ENCODE data around the gene PKD1L1.

The PKD1L1 gene

GRCh38 chr7:47978790-47979144 lies 30.5 kb upstream of the PKD1L1 start:
- TF ChIP-seq TAF1 (IDR thresholded peaks at IDR 0.05; ENCODE audit: borderline replicate concordance, low read depth, low read length), result no peak
- TF ChIP-seq POLR2AphosphoS5 (IDR thresholded peaks at IDR 0.05; ENCODE audit: low read depth, low read length), result no peak
- DNase-seq (ENCODE audit: insufficient read length), result no peak
- no peak for FAIRE-seq

GRCh38 chr7:47973739-47974138 lies 25.5 kb upstream of the PKD1L1 start:
- DNase-seq (ENCODE audit: insufficient read length) (no peak), FAIRE-seq (peak; percentile 58)
- no peak for TF ChIP-seq TAF1 (IDR thresholded peaks at IDR 0.05; ENCODE audit: borderline replicate concordance, low read depth, low read length)
- no peak for TF ChIP-seq POLR2AphosphoS5 (IDR thresholded peaks at IDR 0.05; ENCODE audit: low read depth, low read length)
- no peak for TF ChIP-seq POLR2A (IDR thresholded peaks at IDR 0.05; ENCODE audit: low read depth, low read length)

DNA sequence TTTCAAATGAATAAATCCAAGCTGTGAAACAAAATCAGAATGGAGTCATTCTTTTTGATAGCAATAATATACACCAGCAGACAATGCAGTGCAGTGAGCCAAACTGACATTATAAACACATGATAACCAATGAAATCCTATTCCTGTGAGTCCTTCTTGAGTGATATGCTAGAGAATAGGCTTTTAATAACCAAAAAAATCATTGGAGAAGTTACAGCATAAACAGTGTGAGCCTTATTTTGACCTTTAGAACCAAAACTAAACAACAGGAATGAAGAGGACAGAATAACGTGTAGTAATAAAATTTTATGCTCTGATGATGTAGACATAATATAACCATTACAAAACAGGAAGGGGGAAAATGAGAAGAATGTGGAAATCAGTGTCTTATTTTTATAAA lies 22.5 kb upstream of the PKD1L1 start:
- no peak for FAIRE-seq
- TF ChIP-seq TAF1 (IDR thresholded peaks at IDR 0.05; ENCODE audit: borderline replicate concordance, low read depth, low read length) (no peak), POLR2A (IDR thresholded peaks at IDR 0.05; ENCODE audit: low read depth, low read length) (no peak), POLR2AphosphoS5 (IDR thresholded peaks at IDR 0.05; ENCODE audit: low read depth, low read length) (no peak)
- no peak for DNase-seq (ENCODE audit: insufficient read length)

GRCh38 chr7:47968847-47969774 lies 20.8 kb upstream of the PKD1L1 start:
- FAIRE-seq (peak; percentile 87), DNase-seq (ENCODE audit: insufficient read length) (peak; percentile 48)
- TF ChIP-seq TAF1 (IDR thresholded peaks at IDR 0.05; ENCODE audit: borderline replicate concordance, low read depth, low read length) (no peak), POLR2A (IDR thresholded peaks at IDR 0.05; ENCODE audit: low read depth, low read length) (no peak), POLR2AphosphoS5 (IDR thresholded peaks at IDR 0.05; ENCODE audit: low read depth, low read length) (no peak)

DNA sequence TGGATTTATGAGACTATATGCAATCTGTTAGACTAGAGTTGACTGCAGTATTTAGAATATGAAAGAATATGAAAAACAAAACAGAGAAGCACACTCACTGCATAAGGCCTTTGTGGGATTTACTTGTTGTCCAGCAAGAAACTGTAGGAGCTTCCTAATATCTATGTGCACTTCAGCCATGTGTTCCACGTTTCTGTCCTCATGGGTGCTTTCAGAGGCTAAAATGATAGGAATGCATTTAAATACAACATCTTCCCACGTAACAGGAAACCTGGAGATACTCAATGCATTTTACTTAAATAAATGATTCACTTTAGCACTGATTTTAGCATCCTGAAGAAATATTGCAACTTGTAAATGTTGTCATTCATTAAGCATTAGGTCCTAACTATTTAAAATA lies 19.4 kb upstream of the PKD1L1 start:
- DNase-seq (ENCODE audit: insufficient read length) (no peak), FAIRE-seq (no peak)
- TF ChIP-seq TAF1 (IDR thresholded peaks at IDR 0.05; ENCODE audit: borderline replicate concordance, low read depth, low read length), result no peak
- TF ChIP-seq POLR2A (IDR thresholded peaks at IDR 0.05; ENCODE audit: low read depth, low read length), result no peak
- TF ChIP-seq POLR2AphosphoS5 (IDR thresholded peaks at IDR 0.05; ENCODE audit: low read depth, low read length), result no peak

GRCh38 chr7:47967123-47967522 lies 18.9 kb upstream of the PKD1L1 start:
- DNase-seq (ENCODE audit: insufficient read length), result no peak
- no peak for FAIRE-seq
- no peak for TF ChIP-seq POLR2AphosphoS5 (IDR thresholded peaks at IDR 0.05; ENCODE audit: low read depth, low read length)
- TF ChIP-seq TAF1 (IDR thresholded peaks at IDR 0.05; ENCODE audit: borderline replicate concordance, low read depth, low read length), result no peak
- TF ChIP-seq POLR2A (IDR thresholded peaks at IDR 0.05; ENCODE audit: low read depth, low read length), result no peak

GRCh38 chr7:47965456-47965855 lies 17.2 kb upstream of the PKD1L1 start:
- DNase-seq (ENCODE audit: insufficient read length) (no peak), FAIRE-seq (no peak)
- no peak for TF ChIP-seq POLR2A (IDR thresholded peaks at IDR 0.05; ENCODE audit: low read depth, low read length)
- TF ChIP-seq TAF1 (IDR thresholded peaks at IDR 0.05; ENCODE audit: borderline replicate concordance, low read depth, low read length), result no peak
- no peak for TF ChIP-seq POLR2AphosphoS5 (IDR thresholded peaks at IDR 0.05; ENCODE audit: low read depth, low read length)

DNA sequence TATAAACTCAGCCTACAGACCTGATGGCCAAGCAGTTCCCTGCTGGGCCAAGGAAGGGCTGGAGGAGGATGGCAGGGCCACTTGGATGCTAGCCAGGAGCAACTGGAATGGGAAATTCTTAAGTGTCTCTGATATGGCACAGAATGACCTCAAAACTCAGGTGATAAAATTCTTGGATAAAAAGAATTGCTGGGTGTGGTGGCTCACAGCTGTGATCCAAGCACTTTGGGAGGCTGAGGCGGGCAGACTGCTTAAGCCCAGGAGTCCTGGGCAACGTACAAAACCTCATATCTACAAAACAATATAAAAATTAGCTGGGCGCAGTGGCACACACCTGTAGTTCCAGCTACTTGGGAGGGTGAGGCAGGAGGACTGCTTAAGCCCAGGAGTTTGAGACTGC lies 14.0 kb upstream of the PKD1L1 start:
- TF ChIP-seq TAF1 (IDR thresholded peaks at IDR 0.05; ENCODE audit: borderline replicate concordance, low read depth, low read length) (no peak), POLR2A (IDR thresholded peaks at IDR 0.05; ENCODE audit: low read depth, low read length) (no peak), POLR2AphosphoS5 (IDR thresholded peaks at IDR 0.05; ENCODE audit: low read depth, low read length) (no peak)
- FAIRE-seq, result no peak
- no peak for DNase-seq (ENCODE audit: insufficient read length)

DNA sequence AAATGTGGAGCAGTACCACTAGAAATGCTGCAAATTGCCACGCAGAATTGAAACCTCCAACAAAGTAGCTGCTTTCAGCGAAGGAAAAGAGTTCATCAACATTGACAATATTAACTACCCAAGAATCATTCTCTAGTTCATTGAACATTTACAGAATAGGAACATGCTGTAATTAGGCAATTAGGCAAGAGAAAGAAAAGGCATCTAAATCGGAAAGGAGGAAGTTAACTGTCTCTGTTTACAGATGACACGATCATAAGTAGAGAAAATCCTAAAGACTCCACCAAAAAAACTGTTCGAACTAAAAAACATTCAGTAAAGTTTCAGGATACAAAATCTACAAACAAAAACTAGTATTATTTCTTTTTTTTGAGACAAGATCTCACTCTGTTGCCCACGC lies 8.9 kb upstream of the PKD1L1 start:
- DNase-seq (ENCODE audit: insufficient read length), result no peak
- TF ChIP-seq POLR2A (IDR thresholded peaks at IDR 0.05; ENCODE audit: low read depth, low read length) (no peak), TAF1 (IDR thresholded peaks at IDR 0.05; ENCODE audit: borderline replicate concordance, low read depth, low read length) (no peak), POLR2AphosphoS5 (IDR thresholded peaks at IDR 0.05; ENCODE audit: low read depth, low read length) (no peak)
- FAIRE-seq, result no peak

DNA sequence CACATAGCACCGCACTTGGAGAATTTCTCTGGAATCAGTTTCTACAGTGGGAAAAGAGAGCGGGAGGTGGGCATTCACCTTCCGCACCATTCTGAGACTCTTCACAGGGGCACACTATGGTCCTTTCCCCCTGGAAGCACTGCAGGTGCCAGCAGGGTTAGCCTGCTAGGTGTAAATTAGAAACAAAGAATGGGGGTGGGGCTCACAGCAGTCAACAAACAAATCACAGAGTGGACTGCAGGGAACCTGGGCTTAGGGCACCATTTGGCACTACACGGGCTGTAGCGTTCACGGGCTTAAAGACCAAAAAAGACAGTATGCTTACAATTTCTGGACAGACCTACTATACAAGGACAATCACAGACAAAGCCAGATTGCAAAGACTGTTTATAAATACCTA lies 8.0 kb upstream of the PKD1L1 start:
- DNase-seq (ENCODE audit: insufficient read length) (no peak), FAIRE-seq (no peak)
- TF ChIP-seq TAF1 (IDR thresholded peaks at IDR 0.05; ENCODE audit: borderline replicate concordance, low read depth, low read length) (no peak), POLR2A (IDR thresholded peaks at IDR 0.05; ENCODE audit: low read depth, low read length) (no peak), POLR2AphosphoS5 (IDR thresholded peaks at IDR 0.05; ENCODE audit: low read depth, low read length) (no peak)

DNA sequence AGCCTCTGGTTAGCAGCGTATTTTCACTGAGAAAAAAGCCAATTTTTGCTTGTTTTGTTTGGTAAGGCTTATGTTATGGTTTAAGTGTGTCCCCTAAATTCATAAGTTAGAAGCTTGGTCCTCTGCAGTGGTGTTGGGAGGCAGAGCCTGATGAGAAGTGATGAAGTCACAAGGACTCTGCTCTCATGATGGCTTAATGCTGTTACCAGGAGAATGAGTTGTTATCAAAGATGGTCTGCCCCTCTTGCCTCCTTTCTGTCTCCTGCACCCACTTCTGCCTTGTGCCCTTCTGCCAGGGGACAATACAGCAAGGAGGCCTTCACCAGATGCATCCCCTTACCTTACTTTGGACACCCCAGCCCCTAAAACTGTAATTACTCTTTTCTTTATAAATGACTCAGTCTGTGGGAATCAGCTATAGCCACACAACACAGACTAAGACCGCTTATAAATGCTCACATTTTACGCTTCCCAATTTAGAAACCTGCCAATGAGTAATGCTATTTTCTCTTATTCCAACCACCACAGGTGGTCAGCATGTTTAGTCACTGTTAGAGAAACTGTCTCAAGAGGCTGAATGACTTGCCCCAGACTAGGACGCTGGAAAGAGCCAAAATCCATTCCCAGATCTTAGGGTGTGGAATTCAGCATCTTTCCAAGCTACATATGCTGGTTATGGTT lies 6.1 kb upstream of the PKD1L1 start:
- DNase-seq (ENCODE audit: insufficient read length) (no peak), FAIRE-seq (no peak)
- TF ChIP-seq POLR2A (IDR thresholded peaks at IDR 0.05; ENCODE audit: low read depth, low read length), result no peak
- TF ChIP-seq TAF1 (IDR thresholded peaks at IDR 0.05; ENCODE audit: borderline replicate concordance, low read depth, low read length), result no peak
- no peak; the same call in 1 of the 2 replicates for TF ChIP-seq POLR2AphosphoS5 (IDR thresholded peaks at IDR 0.05; ENCODE audit: low read depth, low read length)

DNA sequence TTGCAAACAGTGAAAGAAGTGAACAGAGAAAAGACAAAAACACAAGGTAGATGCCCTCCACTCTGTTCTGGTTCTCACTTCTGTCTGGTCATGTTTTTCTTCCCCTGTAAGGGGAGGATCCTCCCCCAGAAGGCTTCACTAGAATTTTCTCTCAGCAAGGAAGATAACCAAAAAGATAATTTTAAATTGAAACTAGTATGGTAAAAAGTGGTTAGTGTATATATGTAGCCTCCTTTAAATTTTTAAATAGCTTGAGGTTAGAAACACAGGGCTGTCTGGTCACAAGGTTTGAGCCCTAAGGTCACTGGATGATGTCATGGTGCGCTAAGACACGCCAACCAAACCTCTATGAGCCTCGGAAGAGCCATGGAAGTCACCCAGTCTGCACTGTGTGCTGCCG lies 5.6 kb upstream of the PKD1L1 start:
- TF ChIP-seq TAF1 (IDR thresholded peaks at IDR 0.05; ENCODE audit: borderline replicate concordance, low read depth, low read length), result no peak
- TF ChIP-seq POLR2A (IDR thresholded peaks at IDR 0.05; ENCODE audit: low read depth, low read length), result no peak
- TF ChIP-seq POLR2AphosphoS5 (IDR thresholded peaks at IDR 0.05; ENCODE audit: low read depth, low read length), result no peak
- no peak for FAIRE-seq

More for the DNA sequence above, 5.6 kb upstream of the PKD1L1 start:
- no peak for DNase-seq (ENCODE audit: insufficient read length)
